C4-2B (cell line): ENCODE results near the gene LRG1.

Experiments
- ZFX ChIP-seq: fragments of 450-650 bp; IDR thresholded peaks from 2 replicates; pipeline ENCODE4 v1.6.1; 2017
- TF ChIP-seq, protein P1 (sequence below): fragments of 450-650 bp; conservative IDR thresholded peaks from 2 replicates; pipeline ENCODE4 v1.5.1; 2017; ENCODE audit warnings: mild to moderate bottlenecking

DNA sequence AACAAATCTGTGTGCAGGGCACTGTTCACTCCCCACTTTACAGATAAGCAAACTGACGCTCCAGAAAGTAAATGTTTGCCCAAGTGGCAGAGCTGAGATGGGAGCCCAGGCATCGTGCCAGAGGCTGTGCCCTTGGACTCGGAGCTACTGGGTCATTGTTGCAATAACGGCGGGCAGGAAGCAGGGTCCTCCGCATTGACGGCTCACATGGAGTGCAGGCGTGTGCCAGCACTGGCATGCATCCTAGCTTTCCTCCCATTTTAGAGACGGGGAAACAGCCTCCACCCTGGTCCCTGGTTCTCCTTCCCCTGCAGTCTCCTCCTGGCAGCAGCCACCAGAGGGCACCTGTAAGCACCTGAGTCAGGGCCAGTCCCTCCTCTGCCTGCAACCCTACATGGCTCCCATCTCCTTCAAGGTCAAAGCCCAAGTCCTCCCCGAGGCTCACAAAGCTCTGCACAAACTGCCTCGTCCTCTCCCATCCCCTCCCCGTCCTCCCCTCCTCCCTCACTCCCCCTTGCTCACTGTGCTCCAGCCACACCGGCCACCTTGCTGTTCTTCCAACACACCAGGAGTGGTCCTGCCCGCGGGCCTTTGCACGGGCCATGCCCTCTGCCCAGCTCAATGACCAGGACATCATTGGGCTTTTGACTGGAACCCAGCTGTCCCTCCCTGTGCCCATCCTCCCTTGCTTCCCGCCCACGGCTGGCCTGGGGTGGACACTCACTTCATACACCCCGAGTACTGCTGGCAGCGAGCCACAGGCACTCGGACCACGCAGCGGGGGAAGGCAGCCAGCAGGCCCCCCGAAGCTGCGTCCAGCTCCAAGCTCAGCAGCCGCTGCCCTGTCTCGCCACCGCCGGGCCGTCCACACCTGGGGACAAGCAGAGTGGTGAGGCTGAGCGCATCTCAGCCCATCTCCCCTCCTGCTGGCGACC lies 7.7 kb upstream of the LRG1 start:
- TF ChIP-seq, protein P1, sequence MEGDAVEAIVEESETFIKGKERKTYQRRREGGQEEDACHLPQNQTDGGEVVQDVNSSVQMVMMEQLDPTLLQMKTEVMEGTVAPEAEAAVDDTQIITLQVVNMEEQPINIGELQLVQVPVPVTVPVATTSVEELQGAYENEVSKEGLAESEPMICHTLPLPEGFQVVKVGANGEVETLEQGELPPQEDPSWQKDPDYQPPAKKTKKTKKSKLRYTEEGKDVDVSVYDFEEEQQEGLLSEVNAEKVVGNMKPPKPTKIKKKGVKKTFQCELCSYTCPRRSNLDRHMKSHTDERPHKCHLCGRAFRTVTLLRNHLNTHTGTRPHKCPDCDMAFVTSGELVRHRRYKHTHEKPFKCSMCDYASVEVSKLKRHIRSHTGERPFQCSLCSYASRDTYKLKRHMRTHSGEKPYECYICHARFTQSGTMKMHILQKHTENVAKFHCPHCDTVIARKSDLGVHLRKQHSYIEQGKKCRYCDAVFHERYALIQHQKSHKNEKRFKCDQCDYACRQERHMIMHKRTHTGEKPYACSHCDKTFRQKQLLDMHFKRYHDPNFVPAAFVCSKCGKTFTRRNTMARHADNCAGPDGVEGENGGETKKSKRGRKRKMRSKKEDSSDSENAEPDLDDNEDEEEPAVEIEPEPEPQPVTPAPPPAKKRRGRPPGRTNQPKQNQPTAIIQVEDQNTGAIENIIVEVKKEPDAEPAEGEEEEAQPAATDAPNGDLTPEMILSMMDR: peak; percentile 75
- TF ChIP-seq ZFX: no peak
